ENCODE measurements around the gene PSMB3.
A peak's percentile ranks its signal among the peaks of the same experiment; 100 is the strongest.

The PSMB3 gene

GRCh38 chr17:38747463-38748148, 4.9 kb upstream of the PSMB3 start:
- Histone ChIP-seq H2AFZ (ENCODE audit: low read depth, low read length) (peak overlapping the region; percentile 92), H3K4me1 (ENCODE audit: insufficient read depth, low read length) (peaks cover 58% of the 10 kb centered on the region), H3K9ac (ENCODE audit: low read depth, low read length) (peak overlapping the region; percentile 96), H4K20me1 (ENCODE audit: insufficient read depth, low read length) (peaks cover 31% of the 10 kb centered on the region; the same call in 1 of the 2 replicates), H3K9me3 (ENCODE audit: insufficient read depth, low read length, severe bottlenecking) (no peaks in the 10 kb centered on the region), H3K4me3 (ENCODE audit: low read depth in 1 of 2, low read length in 2 of 2) (peak overlapping the region; percentile 93 to 97), H3K36me3 (ENCODE audit: insufficient read depth, low read length) (no peaks in the 10 kb centered on the region; the same call in 1 of the 2 replicates), H3K27me3 (ENCODE audit: insufficient read depth, low read length, poor library complexity) (no peaks in the 10 kb centered on the region), H3K4me2 (ENCODE audit: insufficient read depth, low read length) (peak overlapping the region; percentile 85), H3K79me2 (ENCODE audit: insufficient read depth, low read length) (peaks cover 55% of the 10 kb centered on the region), H3K27ac (ENCODE audit: low read length) (peak overlapping the region; percentile 85)
- DNase-seq (peak; percentile 68), ATAC-seq (ENCODE audit: insufficient read depth, low read depth) (peak; percentile 28; the same call in 2 of the 3 replicates)
- TF ChIP-seq EZH2 (IDR thresholded peaks at IDR 0.05; ENCODE audit: borderline replicate concordance, low read depth, low read length, severe bottlenecking), result no peak
- TF ChIP-seq, protein P1, sequence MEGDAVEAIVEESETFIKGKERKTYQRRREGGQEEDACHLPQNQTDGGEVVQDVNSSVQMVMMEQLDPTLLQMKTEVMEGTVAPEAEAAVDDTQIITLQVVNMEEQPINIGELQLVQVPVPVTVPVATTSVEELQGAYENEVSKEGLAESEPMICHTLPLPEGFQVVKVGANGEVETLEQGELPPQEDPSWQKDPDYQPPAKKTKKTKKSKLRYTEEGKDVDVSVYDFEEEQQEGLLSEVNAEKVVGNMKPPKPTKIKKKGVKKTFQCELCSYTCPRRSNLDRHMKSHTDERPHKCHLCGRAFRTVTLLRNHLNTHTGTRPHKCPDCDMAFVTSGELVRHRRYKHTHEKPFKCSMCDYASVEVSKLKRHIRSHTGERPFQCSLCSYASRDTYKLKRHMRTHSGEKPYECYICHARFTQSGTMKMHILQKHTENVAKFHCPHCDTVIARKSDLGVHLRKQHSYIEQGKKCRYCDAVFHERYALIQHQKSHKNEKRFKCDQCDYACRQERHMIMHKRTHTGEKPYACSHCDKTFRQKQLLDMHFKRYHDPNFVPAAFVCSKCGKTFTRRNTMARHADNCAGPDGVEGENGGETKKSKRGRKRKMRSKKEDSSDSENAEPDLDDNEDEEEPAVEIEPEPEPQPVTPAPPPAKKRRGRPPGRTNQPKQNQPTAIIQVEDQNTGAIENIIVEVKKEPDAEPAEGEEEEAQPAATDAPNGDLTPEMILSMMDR (IDR thresholded peaks at IDR 0.05; ENCODE audit: borderline replicate concordance, extremely low read depth, low read length, poor library complexity, severe bottlenecking), result peak; percentile 35

- Histone ChIP-seq H4K20me1 (ENCODE audit: insufficient read depth, low read length) (peaks cover 30% of the 10 kb centered on the region; the same call in 1 of the 2 replicates), H3K27me3 (ENCODE audit: insufficient read depth, low read length, poor library complexity) (no peaks in the 10 kb centered on the region), H3K4me1 (ENCODE audit: insufficient read depth, low read length) (peaks cover 57% of the 10 kb centered on the region), H3K4me2 (ENCODE audit: insufficient read depth, low read length) (peak within 1 kb of the TSS; percentile 85), H3K27ac (ENCODE audit: low read length) (peak within 1 kb of the TSS; percentile 85), H3K79me2 (ENCODE audit: insufficient read depth, low read length) (peaks cover 55% of the 10 kb centered on the region), H2AFZ (ENCODE audit: low read depth, low read length) (peak within 1 kb of the TSS; percentile 92), H3K9ac (ENCODE audit: low read depth, low read length) (peak within 1 kb of the TSS; percentile 96), H3K36me3 (ENCODE audit: insufficient read depth, low read length) (peaks cover 5% of the 10 kb centered on the region; the same call in 1 of the 2 replicates), H3K9me3 (ENCODE audit: insufficient read depth, low read length, severe bottlenecking) (no peaks in the 10 kb centered on the region), H3K4me3 (ENCODE audit: low read depth in 1 of 2, low read length in 2 of 2) (peak within 1 kb of the TSS; percentile 93 to 97)
- TF ChIP-seq EZH2 (IDR thresholded peaks at IDR 0.05; ENCODE audit: borderline replicate concordance, low read depth, low read length, severe bottlenecking), result no peak
- TF ChIP-seq, protein P1 (IDR thresholded peaks at IDR 0.05; ENCODE audit: borderline replicate concordance, extremely low read depth, low read length, poor library complexity, severe bottlenecking), result no peak
- ATAC-seq (ENCODE audit: insufficient read depth, low read depth) (no peak), DNase-seq (peak; percentile 78)
These were observed 4.2 kb upstream of the PSMB3 start, which contains the start of gene PCGF2 for GRCh38 chr17:38748149-38748891. Gene PCGF2, minus strand, starts transcription at chr17:38748336. Its CDS starts 7,934 bp downstream, at chr17:38740402.

GRCh38 chr17:38748892-38749222, 3.7 kb upstream of the PSMB3 start:
- H3K9me3 ChIP-seq (ENCODE audit: insufficient read depth, low read length, severe bottlenecking), result no peaks in the 10 kb centered on the region
- peaks cover 55% of the 10 kb centered on the region for H3K79me2 ChIP-seq (ENCODE audit: insufficient read depth, low read length)
- H2AFZ ChIP-seq (ENCODE audit: low read depth, low read length), result no peak overlapping the region
- peaks cover 28% of the 10 kb centered on the region for H4K20me1 ChIP-seq (ENCODE audit: insufficient read depth, low read length)
- peak overlapping the region; percentile 85 for H3K4me2 ChIP-seq (ENCODE audit: insufficient read depth, low read length)
- H3K4me3 ChIP-seq (ENCODE audit: low read depth in 1 of 2, low read length in 2 of 2), result peak overlapping the region in 1 of 2 experiments; percentile 97; a peak in 1 of 4 replicates
- no peak for DNase-seq
- peaks cover 8% of the 10 kb centered on the region for H3K36me3 ChIP-seq (ENCODE audit: insufficient read depth, low read length)
- H3K9ac ChIP-seq (ENCODE audit: low read depth, low read length), result peak overlapping the region; percentile 54; the same call in 1 of the 2 replicates
- peaks cover 60% of the 10 kb centered on the region for H3K4me1 ChIP-seq (ENCODE audit: insufficient read depth, low read length)
- no peak for ATAC-seq (ENCODE audit: insufficient read depth, low read depth)
- no peak overlapping the region for H3K27ac ChIP-seq (ENCODE audit: low read length)
- TF ChIP-seq, protein P1 (IDR thresholded peaks at IDR 0.05; ENCODE audit: borderline replicate concordance, extremely low read depth, low read length, poor library complexity, severe bottlenecking), result no peak
- no peak for TF ChIP-seq EZH2 (IDR thresholded peaks at IDR 0.05; ENCODE audit: borderline replicate concordance, low read depth, low read length, severe bottlenecking)
- no peaks in the 10 kb centered on the region for H3K27me3 ChIP-seq (ENCODE audit: insufficient read depth, low read length, poor library complexity)

All from DND-41 (cell line).